H1 (cell line): ENCODE measurements around the gene CUTA. TPM values are rescaled to one million over a fixed set of nuclear protein-coding genes. Genes with fewer than 3 reads are reported as not detected.

Experiments used
- CHD7 ChIP-seq: fragments of 300-600 bp; sonication (generic); IDR thresholded peaks from 2 replicates; pipeline ENCODE4 v1.7.1; 2012; ENCODE audit warnings: low read length, moderate library complexity, mild to moderate bottlenecking, inconsistent platforms; ENCODE audit not compliant: insufficient replicate concordance
- GABPA ChIP-seq: IDR thresholded peaks from 2 replicates; pipeline ENCODE4 v1.6.1; 2011; ENCODE audit warnings: mild to moderate bottlenecking, low read length, moderate library complexity, borderline replicate concordance; ENCODE audit not compliant: insufficient read depth
- JUN ChIP-seq: IDR thresholded peaks from 2 replicates; pipeline ENCODE4 v1.6.1; 2011; ENCODE audit warnings: low read depth, mild to moderate bottlenecking, improper control_type of control experiment, low read length
- JUND ChIP-seq: IDR thresholded peaks from 2 replicates; pipeline ENCODE4 v1.6.1; 2011; ENCODE audit warnings: mild to moderate bottlenecking, improper control_type of control experiment, low read length
- KDM4A ChIP-seq: IDR thresholded peaks from one replicate; pipeline ENCODE4 v1.7.1; 2012; ENCODE audit warnings: low read depth, mild to moderate bottlenecking, moderate library complexity, low read length, inconsistent platforms; ENCODE audit not compliant: severe bottlenecking
- NRF1 ChIP-seq: IDR thresholded peaks from 2 replicates; pipeline ENCODE4 v1.6.1; 2011; ENCODE audit warnings: mild to moderate bottlenecking, low read depth, low read length, improper control_type of control experiment
- RAD21 ChIP-seq, 2 experiments: IDR thresholded peaks in 1 of 2; conservative IDR thresholded peaks in 1 of 2; 2 replicates each; pipeline ENCODE4 v1.6.1; 2011; ENCODE audit warnings: low read depth in 2 of 2, low read length in 2 of 2, improper control_type of control experiment in 1 of 2, inconsistent platforms in 1 of 2, mild to moderate bottlenecking in 1 of 2, moderate library complexity in 1 of 2
- SP4 ChIP-seq: IDR thresholded peaks from 2 replicates; pipeline ENCODE4 v1.6.1; 2012; ENCODE audit warnings: low read length, inconsistent platforms
- TEAD4 ChIP-seq: IDR thresholded peaks from 2 replicates; pipeline ENCODE4 v1.6.1; 2012; ENCODE audit warnings: low read depth, low read length, inconsistent platforms, mixed read lengths
- polyA plus RNA-seq, 7 experiments: library from polyadenylated mRNA; depleted of rRNA in 3 of 7; stranded (reverse) in 5 of 7; unstranded in 2 of 7; fragments of >200 nt in 5 of 7; fragments of 200-250 nt in 2 of 7; gene quantifications; 1 replicate in 5 of 7; 2 replicates in 1 of 7; 4 replicates in 1 of 7; pipeline versions ENCODE4 v1.2.1 to v1.2.3, GENCODE V29; 2011 to 2013; ENCODE audit warnings: missing spikeins in 2 of 7, mixed read lengths in 2 of 7
- total RNA-seq: library from RNA; stranded (reverse); fragmentation: NEBNext Ultra II Directional; extraction: Animal tissue kit (Norgen Biotek cat#: 25700); gene quantifications from 2 replicates; pipeline ENCODE4 v1.2.1, GENCODE V29; 2021

CUTA gene
- total and polyA plus RNA-seq, 2 of the 8 experiments (the other 6 are each of a cell fraction or from before 2014, with no cell fraction given), result 297 to 460 TPM

- no peak for TF ChIP-seq KDM4A
- TF ChIP-seq CHD7, result no peak
- TF ChIP-seq JUND, result no peak
- no peak for TF ChIP-seq NRF1
- TF ChIP-seq SP4, result no peak
- TF ChIP-seq TEAD4, result no peak
- TF ChIP-seq GABPA, result no peak
- no peak for TF ChIP-seq JUN
- TF ChIP-seq RAD21 (IDR thresholded peaks at IDR 0.05 in 1 of 2, conservative IDR thresholded peaks at IDR 0.05 in 1 of 2; ENCODE audit: low read depth in 2 of 2, low read length in 2 of 2), result no peak
Observed at GRCh38 chr6:33411632-33412005, 6.3 kb downstream of the CUTA start (continued).
